ENCODE measurements around the gene NR4A1. TPM values are rescaled to one million over a fixed set of nuclear protein-coding genes. Genes with fewer than 3 reads are reported as not detected.

NR4A1 gene
- total and polyA plus RNA-seq, 4 donors, result 45.1 to 77.9 (median 62.0) TPM

- ATAC-seq (ENCODE audit: insufficient read depth, low FRiP score), result no peak
- no peak overlapping the region for H3K4me3 ChIP-seq
- no peaks in the 10 kb centered on the region for H3K9me3 ChIP-seq (ENCODE audit: control insufficient read depth in 4 of 4, insufficient read depth in 3 of 4, low read length in 3 of 4)
- TF ChIP-seq CTCF (IDR thresholded peaks at IDR 0.05; ENCODE audit: control extremely low read depth, extremely low read depth), result no peak
- H3K27ac ChIP-seq (ENCODE audit: low read depth in 1 of 2, low read length in 1 of 2), result no peak overlapping the region
- no peaks in the 10 kb centered on the region for H3K27me3 ChIP-seq (ENCODE audit: control insufficient read depth in 3 of 3, insufficient read depth in 3 of 3, low read length in 2 of 3)
- DNase-seq, result no peak
- peaks cover 0 to 32% (median 14%) of the 10 kb centered on the region in 5 donors for H3K4me1 ChIP-seq (ENCODE audit: control insufficient read depth in 5 of 5, insufficient read depth in 5 of 5, low read length in 5 of 5)
- H3K36me3 ChIP-seq (ENCODE audit: control insufficient read depth in 4 of 4, insufficient read depth in 4 of 4, low read length in 4 of 4), result peaks cover 0 to 48% (median 25%) of the 10 kb centered on the region in 4 donors
- no peak overlapping the region for H3K9ac ChIP-seq (ENCODE audit: insufficient read depth in 1 of 2, low read length in 2 of 2)
- WGBS, 2 donors, result 95 to 96% methylated on average over 16 of the region's 16 CpGs
Observed at GRCh38 chr12:52076811-52077210, 25.6 kb downstream of the NR4A1 start.

- no peak for DNase-seq
- Histone ChIP-seq H3K36me3 (ENCODE audit: control insufficient read depth in 4 of 4, insufficient read depth in 4 of 4, low read length in 4 of 4) (peaks cover 0 to 39% (median 19%) of the 10 kb centered on the region in 4 donors), H3K4me1 (ENCODE audit: control insufficient read depth in 5 of 5, insufficient read depth in 5 of 5, low read length in 5 of 5) (peaks cover 0 to 46% (median 24%) of the 10 kb centered on the region in 5 donors), H3K27ac (ENCODE audit: low read depth in 1 of 2, low read length in 1 of 2) (no peak overlapping the region), H3K4me3 (no peak overlapping the region), H3K27me3 (ENCODE audit: control insufficient read depth in 3 of 3, insufficient read depth in 3 of 3, low read length in 2 of 3) (no peaks in the 10 kb centered on the region), H3K9me3 (ENCODE audit: control insufficient read depth in 4 of 4, insufficient read depth in 3 of 4, low read length in 3 of 4) (no peaks in the 10 kb centered on the region), H3K9ac (ENCODE audit: insufficient read depth in 1 of 2, low read length in 2 of 2) (no peak overlapping the region)
- 92 to 100% methylated on average over 3 of the region's 3 CpGs for WGBS, 2 donors
- no peak for TF ChIP-seq CTCF (IDR thresholded peaks at IDR 0.05; ENCODE audit: control extremely low read depth, extremely low read depth)
- ATAC-seq (ENCODE audit: insufficient read depth, low FRiP score), result no peak
Observed at GRCh38 chr12:52078276-52078675, 27.0 kb downstream of the NR4A1 start.

- H3K4me1 ChIP-seq (ENCODE audit: control insufficient read depth in 5 of 5, insufficient read depth in 5 of 5, low read length in 5 of 5), result peaks cover 0 to 47% (median 24%) of the 10 kb centered on the region in 5 donors
- DNase-seq (peak; percentile 53 to 64 (median 63)), ATAC-seq (ENCODE audit: insufficient read depth, low FRiP score) (no peak)
- WGBS, 2 donors, result 74 to 79% methylated on average over 75 to 87 of the region's 87 CpGs
- H3K27me3 ChIP-seq (ENCODE audit: control insufficient read depth in 3 of 3, insufficient read depth in 3 of 3, low read length in 2 of 3), result no peaks in the 10 kb centered on the region
- H3K4me3 ChIP-seq, result peak within 1 kb of the TSS; percentile 23
- H3K9ac ChIP-seq (ENCODE audit: insufficient read depth in 1 of 2, low read length in 2 of 2), result peak within 1 kb of the TSS in 1 of 2 donors; percentile 28
- H3K9me3 ChIP-seq (ENCODE audit: control insufficient read depth in 4 of 4, insufficient read depth in 3 of 4, low read length in 3 of 4), result no peaks in the 10 kb centered on the region
- TF ChIP-seq CTCF (IDR thresholded peaks at IDR 0.05; ENCODE audit: control extremely low read depth, extremely low read depth), result no peak
- peaks cover 0 to 28% (median 12%) of the 10 kb centered on the region in 4 donors for H3K36me3 ChIP-seq (ENCODE audit: control insufficient read depth in 4 of 4, insufficient read depth in 4 of 4, low read length in 4 of 4)
- peak within 1 kb of the TSS in 1 of 2 donors; percentile 88 for H3K27ac ChIP-seq (ENCODE audit: low read depth in 1 of 2, low read length in 1 of 2)
Observed at GRCh38 chr12:52079576-52080402, 28.5 kb downstream of the NR4A1 start, which contains the start of gene SMIM41. SMIM41 (plus strand) TSS chr12:52079704; CDS start chr12:52079780, 76 bp downstream.
